Measurements from ENCODE around the gene RIC1.
A peak's percentile ranks its signal among the peaks of the same experiment; 100 is the strongest.
"Not testable (repeated sequence)": the region's sequence is repeated elsewhere in the genome, so short reads cannot be mapped to it uniquely, and the experiment has no call there.

RIC1 gene

GRCh38 chr9:5628530-5629311 is at the start of gene RIC1:
TSS of gene RIC1 (plus strand) at chr9:5629107. CDS start at chr9:5629310, 203 bp downstream.
- DNase-seq (ENCODE audit: low read depth, low spot score): peak; percentile 83

GRCh38 chr9:5579881-5580280 is 49.0 kb upstream of the RIC1 start:
- DNase-seq (ENCODE audit: low read depth, low spot score): no peak

GRCh38 chr9:5580650-5581049 is 48.3 kb upstream of the RIC1 start:
- no peak for DNase-seq (ENCODE audit: low read depth, low spot score)

- DNase-seq (ENCODE audit: low read depth, low spot score): not testable (repeated sequence)
These were observed 47.2 kb upstream of the RIC1 start for GRCh38 chr9:5581706-5582105.

GRCh38 chr9:5582835-5583195 is 46.1 kb upstream of the RIC1 start:
- no peak for DNase-seq (ENCODE audit: low read depth, low spot score)

- no peak for DNase-seq (ENCODE audit: low read depth, low spot score)
These were observed 42.5 kb upstream of the RIC1 start for GRCh38 chr9:5586391-5586802.

GRCh38 chr9:5587024-5587423 is 41.9 kb upstream of the RIC1 start:
- no peak for DNase-seq (ENCODE audit: low read depth, low spot score)

GRCh38 chr9:5592231-5592630 is 36.7 kb upstream of the RIC1 start:
- no peak for DNase-seq (ENCODE audit: low read depth, low spot score)

- DNase-seq (ENCODE audit: low read depth, low spot score): no peak
These were observed 36.0 kb upstream of the RIC1 start for GRCh38 chr9:5592904-5593303.

- DNase-seq (ENCODE audit: low read depth, low spot score): no peak
These were observed 35.0 kb upstream of the RIC1 start for GRCh38 chr9:5593904-5594303.

GRCh38 chr9:5596173-5596572 is 32.7 kb upstream of the RIC1 start:
- DNase-seq (ENCODE audit: low read depth, low spot score): no peak

- DNase-seq (ENCODE audit: low read depth, low spot score): no peak
These were observed 20.3 kb upstream of the RIC1 start for GRCh38 chr9:5608298-5609225.

- DNase-seq (ENCODE audit: low read depth, low spot score): no peak
These were observed 19.7 kb upstream of the RIC1 start for GRCh38 chr9:5609226-5609596.

- DNase-seq (ENCODE audit: low read depth, low spot score): no peak
These were observed 18.4 kb upstream of the RIC1 start for GRCh38 chr9:5610491-5610890.

GRCh38 chr9:5611321-5612184 is 17.4 kb upstream of the RIC1 start:
- no peak for DNase-seq (ENCODE audit: low read depth, low spot score)

GRCh38 chr9:5612185-5612530 is 16.7 kb upstream of the RIC1 start:
- DNase-seq (ENCODE audit: low read depth, low spot score): no peak

GRCh38 chr9:5614192-5614591 is 14.7 kb upstream of the RIC1 start:
- no peak for DNase-seq (ENCODE audit: low read depth, low spot score)

- DNase-seq (ENCODE audit: low read depth, low spot score): no peak
These were observed 13.9 kb upstream of the RIC1 start for GRCh38 chr9:5614985-5615384.

- DNase-seq (ENCODE audit: low read depth, low spot score): no peak
These were observed 11.2 kb upstream of the RIC1 start for GRCh38 chr9:5617749-5618148.

- DNase-seq (ENCODE audit: low read depth, low spot score): no peak
These were observed 8.4 kb upstream of the RIC1 start for GRCh38 chr9:5620494-5620893.

- DNase-seq (ENCODE audit: low read depth, low spot score): no peak
These were observed 7.6 kb upstream of the RIC1 start for GRCh38 chr9:5621327-5621726.

GRCh38 chr9:5622016-5622415 is 6.9 kb upstream of the RIC1 start:
- DNase-seq (ENCODE audit: low read depth, low spot score): no peak
